Measurements from ENCODE around the gene SNRK. TPM values are rescaled to one million over a fixed set of nuclear protein-coding genes. Genes with fewer than 3 reads are reported as not detected.
A peak's percentile ranks its signal among the peaks of the same experiment; 100 is the strongest.
"Not testable (repeated sequence)": the region's sequence is repeated elsewhere in the genome, so short reads cannot be mapped to it uniquely, and the experiment has no call there.

SNRK gene
- polyA plus RNA-seq, 5 donors = 50.4 to 71.5 (median 63.6) TPM

- no peak for DNase-seq
Measured at GRCh38 chr3:43343815-43344214, 57.5 kb downstream of the SNRK start.

DNA sequence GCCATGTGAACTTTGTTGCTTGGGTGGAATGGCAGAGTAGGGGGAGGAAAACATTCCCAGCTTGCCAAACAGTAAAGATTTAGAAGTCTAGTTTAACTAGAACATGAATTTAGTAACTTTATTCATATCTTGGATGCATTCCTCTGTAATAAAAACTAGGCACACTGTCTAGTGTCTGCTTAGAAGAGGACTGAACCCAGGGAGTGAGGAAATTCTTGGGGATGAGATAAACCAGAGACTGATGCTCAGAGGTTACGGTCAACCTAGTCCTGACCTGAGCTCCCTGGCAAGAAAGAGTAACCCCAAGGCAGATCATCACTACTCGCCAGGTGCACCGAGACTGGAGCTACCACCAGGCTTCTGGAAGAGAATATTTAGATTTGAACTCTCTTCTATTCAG is 58.2 kb downstream of the SNRK start:
- no peak for DNase-seq

DNA sequence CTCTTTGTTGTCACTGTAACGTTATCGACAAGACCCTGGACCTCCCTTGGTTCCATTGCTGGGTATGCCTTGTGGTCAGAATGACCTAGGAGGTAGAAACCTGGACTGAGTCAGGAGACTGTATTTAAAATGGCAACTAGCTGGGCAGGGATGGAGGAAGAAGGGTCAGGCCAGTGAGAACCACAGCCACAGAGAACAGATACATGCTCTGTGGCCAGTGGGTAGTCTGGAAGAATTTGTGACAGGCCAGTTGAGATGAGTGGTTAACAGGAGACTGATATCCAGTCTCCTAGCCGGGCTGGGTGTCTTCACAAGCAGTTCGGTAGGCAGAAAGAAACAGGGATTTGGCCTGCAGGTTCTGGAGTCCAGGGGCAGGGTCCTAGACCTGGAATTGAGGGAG is 58.9 kb downstream of the SNRK start:
- no peak for DNase-seq

- DNase-seq = no peak
Measured at GRCh38 chr3:43345877-43346276, 59.5 kb downstream of the SNRK start.

- no peak for DNase-seq
Measured at GRCh38 chr3:43346978-43347749, 60.8 kb downstream of the SNRK start.

DNA sequence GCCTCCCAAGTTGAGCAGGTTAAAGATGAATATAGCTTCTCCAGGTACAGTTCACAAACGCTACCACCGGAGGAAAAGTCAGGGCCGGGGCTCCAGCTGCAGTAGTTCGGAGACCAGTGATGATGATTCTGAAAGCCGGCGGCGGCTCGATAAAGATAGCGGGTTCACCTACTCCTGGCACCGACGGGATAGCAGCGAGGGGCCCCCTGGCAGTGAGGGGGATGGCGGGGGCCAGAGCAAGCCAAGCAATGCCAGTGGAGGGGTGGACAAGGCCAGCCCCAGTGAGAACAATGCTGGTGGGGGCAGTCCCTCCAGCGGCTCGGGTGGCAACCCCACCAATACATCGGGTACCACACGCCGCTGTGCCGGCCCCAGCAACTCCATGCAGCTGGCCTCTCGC is 61.4 kb downstream of the SNRK start:
- no peak for DNase-seq

- no peak for DNase-seq
Measured at GRCh38 chr3:43348350-43348749, 62.0 kb downstream of the SNRK start.

GRCh38 chr3:43348852-43349574 is 62.7 kb downstream of the SNRK start:
- DNase-seq = no peak

DNA sequence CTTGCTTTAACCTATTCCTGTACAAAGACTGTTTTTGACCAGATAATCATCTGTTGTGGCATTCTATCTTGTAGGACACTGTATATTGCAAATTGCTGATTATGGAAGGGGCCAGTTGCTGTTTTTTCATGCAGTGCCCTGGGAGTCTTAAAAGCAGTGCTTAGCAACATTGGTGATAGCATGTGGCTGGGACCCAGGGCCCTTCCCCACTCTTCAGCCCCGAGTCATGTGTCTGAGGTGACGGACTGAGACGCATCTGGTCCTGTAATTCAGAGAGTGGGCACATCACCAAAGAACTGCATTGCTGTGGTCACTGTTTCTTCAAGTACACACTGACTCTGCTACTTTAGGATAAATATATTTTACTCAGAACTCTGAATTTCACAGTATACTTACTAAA is 63.4 kb downstream of the SNRK start:
- no peak for DNase-seq

- no peak for DNase-seq
Measured at GRCh38 chr3:43353393-43353792, 67.1 kb downstream of the SNRK start.

DNA sequence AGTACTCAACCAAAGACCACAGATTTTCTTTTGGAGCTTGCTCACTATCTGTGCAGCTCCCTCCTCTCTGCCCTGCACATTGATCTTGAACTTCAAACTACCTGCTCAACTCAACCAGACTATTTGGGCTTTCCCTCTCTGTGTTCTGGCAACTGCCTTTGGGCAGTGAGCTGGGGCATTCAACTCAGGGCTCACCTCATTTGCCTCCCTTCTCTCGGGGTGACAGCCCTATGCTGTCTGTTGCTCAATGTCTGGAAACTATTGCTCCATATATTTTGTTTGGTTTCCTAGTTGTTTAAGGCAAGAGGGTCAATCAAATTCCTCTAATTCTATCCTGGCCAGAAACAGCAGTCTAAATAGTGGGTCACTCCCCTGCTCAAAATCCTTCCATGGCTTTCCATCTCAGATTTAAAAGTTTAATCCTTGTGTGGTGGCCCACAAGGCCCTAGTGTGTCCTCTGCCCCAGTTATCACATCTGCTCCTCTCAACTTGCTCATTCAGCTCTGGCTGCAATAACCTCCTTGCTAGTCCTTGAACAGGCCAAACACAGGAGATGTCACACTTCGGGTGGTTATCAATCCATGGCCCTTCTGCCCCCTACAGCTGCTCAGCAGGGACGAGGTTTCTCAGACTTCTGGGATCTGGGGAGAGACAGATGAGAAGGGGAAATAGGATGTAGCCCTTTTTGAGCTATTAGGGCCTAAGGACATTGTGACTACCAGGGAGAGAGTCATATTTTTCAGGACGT is 67.8 kb downstream of the SNRK start:
- no peak for DNase-seq

- DNase-seq = not testable (repeated sequence)
Measured at GRCh38 chr3:43356033-43356432, 69.7 kb downstream of the SNRK start.

DNA sequence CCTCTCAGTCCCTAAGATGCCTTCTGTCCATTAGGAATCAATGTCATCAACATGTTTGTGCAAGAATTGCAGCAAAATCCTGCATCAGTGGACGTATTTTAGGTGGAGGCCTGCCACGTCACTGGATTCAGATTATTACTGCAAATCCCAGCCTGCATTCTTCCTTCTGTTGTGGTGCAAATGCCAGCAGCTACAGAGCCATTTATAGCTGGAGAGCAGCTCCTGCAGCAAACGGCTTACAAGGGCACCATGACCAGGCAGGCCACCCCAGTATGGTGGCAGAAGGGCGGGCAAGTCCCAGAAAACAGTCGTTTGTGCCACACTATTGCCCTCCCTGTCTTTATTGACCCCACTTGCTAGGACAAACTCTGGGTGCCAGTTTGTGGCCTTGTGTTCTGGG is 74.7 kb downstream of the SNRK start:
- DNase-seq = no peak

GRCh38 chr3:43362183-43362582 is 75.8 kb downstream of the SNRK start:
- no peak for DNase-seq

GRCh38 chr3:43362961-43363360 is 76.6 kb downstream of the SNRK start:
- DNase-seq = no peak

GRCh38 chr3:43363621-43364266 is 77.4 kb downstream of the SNRK start:
- peak; percentile 52 to 65 for DNase-seq

DNA sequence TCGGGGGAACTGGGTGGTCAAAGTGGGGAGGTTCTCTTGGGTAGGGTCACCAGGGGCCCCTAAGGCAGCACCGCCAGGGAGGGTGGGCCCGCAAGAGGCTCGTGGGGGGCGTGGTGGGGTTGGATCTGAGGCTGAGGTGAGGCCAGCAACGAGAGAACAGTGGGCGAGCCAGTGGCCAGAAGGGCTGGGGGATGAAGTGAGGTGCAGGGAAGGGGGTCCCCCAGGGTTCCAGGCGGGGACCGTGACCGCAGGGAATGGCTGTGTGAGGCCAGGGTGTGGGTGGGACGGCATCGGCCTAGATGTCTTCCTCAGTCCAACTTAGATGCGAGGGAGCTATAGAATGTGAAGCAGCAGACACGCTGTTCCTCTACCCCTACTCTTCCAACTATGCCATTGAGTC is 78.2 kb downstream of the SNRK start:
- no peak for DNase-seq

DNA sequence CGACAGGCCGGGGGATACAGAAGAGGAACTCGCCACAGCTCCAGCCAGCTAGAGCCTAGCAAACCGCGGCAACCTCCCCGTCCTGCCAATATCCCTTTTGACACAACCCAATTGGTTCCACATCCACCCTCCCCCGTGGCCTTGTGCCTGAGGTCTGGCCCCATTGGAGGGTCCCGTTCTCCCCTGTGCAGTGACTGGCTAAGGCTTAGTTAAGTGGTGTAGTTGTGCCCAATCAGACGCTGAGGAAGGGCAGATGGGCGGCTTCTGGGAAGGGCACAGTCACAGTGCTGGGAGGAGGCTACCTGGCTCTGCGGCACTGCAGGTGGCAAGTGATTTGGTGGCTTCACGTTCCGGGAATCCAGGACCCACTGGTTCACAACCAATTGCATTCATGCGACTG is 78.6 kb downstream of the SNRK start:
- no peak for DNase-seq

DNA sequence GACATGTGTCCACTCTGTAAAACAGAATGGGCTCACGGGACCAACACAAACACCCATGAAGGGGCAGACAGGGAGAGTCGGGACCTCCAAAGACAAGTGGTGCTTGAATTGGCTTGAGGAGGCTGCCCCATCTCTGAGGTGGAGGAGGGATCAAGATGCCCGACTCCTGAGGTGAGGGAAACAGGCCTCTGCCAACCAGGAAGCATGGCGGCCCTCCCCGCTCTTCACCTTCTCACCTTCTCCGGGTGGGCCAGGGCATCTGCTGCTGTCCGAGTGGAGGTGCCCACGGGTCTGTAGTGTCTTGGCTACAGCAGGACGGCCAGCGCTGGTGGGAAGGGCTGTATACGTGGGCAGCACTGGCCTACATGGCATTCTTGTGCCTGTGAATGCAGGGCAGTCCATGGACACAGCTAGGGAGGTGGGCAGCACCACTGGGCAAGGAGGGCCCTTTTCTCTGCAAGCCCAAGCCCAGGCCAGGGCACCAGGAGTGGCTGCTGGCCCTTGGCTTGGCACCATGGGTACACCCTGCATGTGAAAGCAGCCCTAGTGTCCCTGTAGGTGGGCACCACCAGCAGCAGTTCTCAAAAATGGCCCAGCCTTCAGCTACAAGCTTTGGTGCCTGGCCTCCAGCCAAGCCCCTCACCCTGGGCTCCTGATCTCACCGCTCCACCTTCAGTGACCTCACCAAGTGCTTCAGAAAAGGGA is 79.4 kb downstream of the SNRK start:
- no peak for DNase-seq

DNA sequence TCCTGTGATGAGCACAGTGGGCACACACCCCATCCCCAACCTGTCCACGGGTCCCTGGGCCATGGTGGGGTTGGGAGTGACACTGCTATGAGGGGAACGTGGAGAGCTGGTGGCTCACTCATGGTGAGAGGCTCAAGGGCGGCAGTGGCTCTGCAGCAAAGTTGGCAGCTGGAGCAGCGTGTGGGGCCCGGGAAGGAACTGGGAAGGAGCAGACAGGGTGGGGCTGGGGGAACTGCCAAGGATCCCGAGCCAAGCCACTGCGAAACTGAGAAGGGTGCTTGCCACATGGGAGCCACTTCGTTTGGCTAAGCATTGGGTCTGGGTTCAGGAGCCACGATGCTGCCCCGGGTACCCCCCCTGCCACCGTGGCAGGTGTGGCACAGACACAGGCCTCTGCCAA is 80.1 kb downstream of the SNRK start:
- no peak for DNase-seq

DNA sequence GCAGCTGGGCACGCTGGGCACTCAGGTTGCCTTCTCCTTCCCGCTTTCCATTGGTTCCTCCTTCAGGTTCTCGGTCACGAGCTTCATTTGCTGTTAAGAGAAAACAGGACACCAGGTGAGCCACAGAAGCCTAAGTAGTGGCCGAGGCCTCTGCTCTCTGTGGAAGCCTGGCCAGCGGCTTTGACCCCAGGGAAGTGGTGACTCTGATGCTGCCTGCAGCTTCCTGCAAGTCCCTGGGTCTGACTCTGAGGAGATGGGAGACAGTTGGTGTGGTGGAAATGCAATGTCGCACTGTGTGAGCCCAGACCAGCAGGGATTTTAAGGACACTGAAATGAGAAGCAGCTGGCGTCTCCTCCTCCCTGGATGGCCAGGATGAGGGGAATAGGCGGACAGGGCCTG is 80.5 kb downstream of the SNRK start:
- DNase-seq = no peak

All from right lung (tissue), 5 donors.